Measurements from ENCODE around the gene C4BPB.

- no peak for TF ChIP-seq ZBTB7A (IDR thresholded peaks at IDR 0.05; ENCODE audit: low read depth)
- TF ChIP-seq CREB1 (IDR thresholded peaks at IDR 0.05; ENCODE audit: low read depth), result no peak
- TF ChIP-seq MAX (IDR thresholded peaks at IDR 0.05), result no peak
- TF ChIP-seq RAD21 (IDR thresholded peaks at IDR 0.05; ENCODE audit: low read depth), result no peak
- TF ChIP-seq EP300 (IDR thresholded peaks at IDR 0.05; ENCODE audit: borderline replicate concordance), result no peak
- TF ChIP-seq, protein P1, sequence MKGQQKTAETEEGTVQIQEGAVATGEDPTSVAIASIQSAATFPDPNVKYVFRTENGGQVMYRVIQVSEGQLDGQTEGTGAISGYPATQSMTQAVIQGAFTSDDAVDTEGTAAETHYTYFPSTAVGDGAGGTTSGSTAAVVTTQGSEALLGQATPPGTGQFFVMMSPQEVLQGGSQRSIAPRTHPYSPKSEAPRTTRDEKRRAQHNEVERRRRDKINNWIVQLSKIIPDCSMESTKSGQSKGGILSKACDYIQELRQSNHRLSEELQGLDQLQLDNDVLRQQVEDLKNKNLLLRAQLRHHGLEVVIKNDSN (IDR thresholded peaks at IDR 0.05), result no peak
- TF ChIP-seq REST (IDR thresholded peaks at IDR 0.05; ENCODE audit: low read depth), result no peak
- no peak for TF ChIP-seq YY1 (IDR thresholded peaks at IDR 0.05; ENCODE audit: low read depth)
- no peak for TF ChIP-seq NFIC (IDR thresholded peaks at IDR 0.05)
- no peak for TF ChIP-seq CEBPB (IDR thresholded peaks at IDR 0.05)
- TF ChIP-seq TCF12 (IDR thresholded peaks at IDR 0.05; ENCODE audit: low read depth), result no peak
- no peak for TF ChIP-seq EGR1 (IDR thresholded peaks at IDR 0.05)
Measured at GRCh38 chr1:207093944-207094343, 5.3 kb downstream of the C4BPB start.
